HG03378 (cell line): ENCODE results near the gene AKAP9.
"Not testable (repeated sequence)": the region's sequence is repeated elsewhere in the genome, so short reads cannot be mapped to it uniquely, and the experiment has no call there.

Source experiments
- ATAC-seq: cut with Tn5 transposase; IDR thresholded peaks from one replicate; pipeline ENCODE4 v1.9.1; 2021; ENCODE audit warnings: mild to moderate bottlenecking, moderate library complexity; ENCODE audit not compliant: unreplicated experiment

AKAP9 gene

GRCh38 chr7:91945476-91945875 is 4.8 kb downstream of the AKAP9 start:
- ATAC-seq = no peak

- ATAC-seq = no peak
These were observed 5.9 kb downstream of the AKAP9 start for GRCh38 chr7:91946549-91946948.

- ATAC-seq = no peak
These were observed 7.3 kb downstream of the AKAP9 start for GRCh38 chr7:91947948-91948347.

- ATAC-seq = peak; percentile 54
These were observed 8.8 kb downstream of the AKAP9 start for GRCh38 chr7:91949221-91950009.

GRCh38 chr7:91953618-91954017 is 13.0 kb downstream of the AKAP9 start:
- no peak for ATAC-seq

GRCh38 chr7:91956464-91956863 is 15.8 kb downstream of the AKAP9 start:
- not testable (repeated sequence) for ATAC-seq

GRCh38 chr7:91957232-91957631 is 16.6 kb downstream of the AKAP9 start:
- ATAC-seq = no peak

GRCh38 chr7:91957823-91958222 is 17.2 kb downstream of the AKAP9 start:
- no peak for ATAC-seq

GRCh38 chr7:91959023-91959422 is 18.4 kb downstream of the AKAP9 start:
- ATAC-seq = no peak

- ATAC-seq = no peak
These were observed 21.2 kb downstream of the AKAP9 start for GRCh38 chr7:91961816-91962215.

GRCh38 chr7:91962419-91962818 is 21.8 kb downstream of the AKAP9 start:
- no peak for ATAC-seq

GRCh38 chr7:91967513-91967912 is 26.9 kb downstream of the AKAP9 start:
- not testable (repeated sequence) for ATAC-seq

- ATAC-seq = no peak
These were observed 33.0 kb downstream of the AKAP9 start for GRCh38 chr7:91973639-91974038.

GRCh38 chr7:91974066-91974465 is 33.4 kb downstream of the AKAP9 start:
- no peak for ATAC-seq

GRCh38 chr7:91976743-91977142 is 36.1 kb downstream of the AKAP9 start:
- no peak for ATAC-seq

GRCh38 chr7:91979590-91979989 is 38.9 kb downstream of the AKAP9 start:
- no peak for ATAC-seq

GRCh38 chr7:91982352-91982751 is 41.7 kb downstream of the AKAP9 start:
- ATAC-seq = not testable (repeated sequence)

GRCh38 chr7:91988213-91988612 is 47.6 kb downstream of the AKAP9 start:
- no peak for ATAC-seq

- ATAC-seq = peak; percentile 39
These were observed 53.3 kb downstream of the AKAP9 start for GRCh38 chr7:91993976-91994375.

- peak; percentile 89 for ATAC-seq
These were observed 54.9 kb downstream of the AKAP9 start for GRCh38 chr7:91995391-91996105.

- no peak for ATAC-seq
These were observed 59.2 kb downstream of the AKAP9 start for GRCh38 chr7:91999631-92000565.
